EL (cell line): ENCODE results near the gene TXNDC12.
"Not testable (repeated sequence)": the region's sequence is repeated elsewhere in the genome, so short reads cannot be mapped to it uniquely, and the experiment has no call there.

Experiments used
- DNase-seq: peaks from one replicate; pipeline ENCODE4 v3.0.0-alpha.2; 2016

The TXNDC12 gene

GRCh38 chr1:52045666-52046195 lies 9.3 kb downstream of the TXNDC12 start:
- not testable (repeated sequence) for DNase-seq

GRCh38 chr1:52045236-52045635 lies 9.8 kb downstream of the TXNDC12 start:
- DNase-seq = no peak

- DNase-seq = no peak
These were observed 13.3 kb downstream of the TXNDC12 start for GRCh38 chr1:52041551-52042185.

- DNase-seq = no peak
These were observed 17.1 kb downstream of the TXNDC12 start for GRCh38 chr1:52037909-52038308.

- peak; percentile 28 for DNase-seq
These were observed 17.6 kb downstream of the TXNDC12 start for GRCh38 chr1:52037402-52037814.

- DNase-seq = no peak
These were observed 21.0 kb downstream of the TXNDC12 start for GRCh38 chr1:52034050-52034384.

GRCh38 chr1:52033190-52034049 lies 21.6 kb downstream of the TXNDC12 start, which contains the start of gene KTI12:
Gene KTI12, minus strand, starts transcription at chr1:52033810. Its CDS starts 49 bp downstream, at chr1:52033761.
- DNase-seq = peak; percentile 91

- DNase-seq = peak; percentile 66
These were observed 22.2 kb downstream of the TXNDC12 start for GRCh38 chr1:52032785-52033131.

- DNase-seq = no peak
These were observed 22.7 kb downstream of the TXNDC12 start for GRCh38 chr1:52032124-52032784.

GRCh38 chr1:52028839-52029238 lies 26.2 kb downstream of the TXNDC12 start:
- not testable (repeated sequence) for DNase-seq

- DNase-seq = no peak
These were observed 26.7 kb downstream of the TXNDC12 start for GRCh38 chr1:52028328-52028727.

- no peak for DNase-seq
These were observed 28.7 kb downstream of the TXNDC12 start for GRCh38 chr1:52026278-52026677.

GRCh38 chr1:52022133-52022532 lies 32.9 kb downstream of the TXNDC12 start:
- no peak for DNase-seq

- no peak for DNase-seq
These were observed 46.8 kb downstream of the TXNDC12 start for GRCh38 chr1:52008071-52008809.

- DNase-seq = no peak
These were observed 47.6 kb downstream of the TXNDC12 start for GRCh38 chr1:52007215-52008002.

- not testable (repeated sequence) for DNase-seq
These were observed 48.9 kb downstream of the TXNDC12 start for GRCh38 chr1:52006081-52006553.

GRCh38 chr1:52005548-52005947 lies 49.4 kb downstream of the TXNDC12 start:
- DNase-seq = peak; percentile 79

GRCh38 chr1:52003877-52004276 lies 51.1 kb downstream of the TXNDC12 start:
- no peak for DNase-seq

GRCh38 chr1:52002038-52002917 lies 52.7 kb downstream of the TXNDC12 start:
- peak; percentile 88 for DNase-seq

- no peak for DNase-seq
These were observed 56.3 kb downstream of the TXNDC12 start for GRCh38 chr1:51998701-51999100.

- no peak for DNase-seq
These were observed 57.0 kb downstream of the TXNDC12 start for GRCh38 chr1:51997974-51998382.
